Thymus (tissue), 11 donors: ENCODE data around the gene TSPAN11. TPM values are rescaled to one million over a fixed set of nuclear protein-coding genes. Genes with fewer than 3 reads are reported as not detected.

Experiments used
- DNase-seq, 9 donors: peaks; one replicate each; pipeline ENCODE4 v3.0.0-alpha.2; 2013; ENCODE audit warnings: low spot score in 9 of 9, low read depth in 6 of 9, missing footprints in 1 of 9
- H3K27ac ChIP-seq, 2 donors: one replicate each; pipeline ENCODE4 v1.5.1; 2013; ENCODE audit warnings: control low read depth in 1 of 2, low read depth in 1 of 2, low read length in 1 of 2, mild to moderate bottlenecking in 1 of 2, moderate library complexity in 1 of 2
- H3K27me3 ChIP-seq, 2 donors: one replicate each; pipeline ENCODE4 v1.5.1; 2013; ENCODE audit warnings: low read length in 1 of 2; ENCODE audit not compliant: control insufficient read depth in 2 of 2, insufficient read depth in 1 of 2
- H3K36me3 ChIP-seq, 2 donors: one replicate each; pipeline ENCODE4 v1.5.1; 2013; ENCODE audit warnings: low read length in 1 of 2, mild to moderate bottlenecking in 1 of 2, moderate library complexity in 1 of 2; ENCODE audit not compliant: control insufficient read depth in 2 of 2, insufficient read depth in 2 of 2
- H3K4me1 ChIP-seq, 2 donors: one replicate each; pipeline ENCODE4 v1.5.1; 2013; ENCODE audit warnings: low read length in 2 of 2; ENCODE audit not compliant: control insufficient read depth in 2 of 2, insufficient read depth in 2 of 2
- H3K4me3 ChIP-seq, 2 donors: one replicate each; pipeline ENCODE4 v1.5.1; 2013; ENCODE audit warnings: low read length in 2 of 2, control low read depth in 1 of 2, mild to moderate bottlenecking in 1 of 2
- H3K9me3 ChIP-seq, 2 donors: one replicate each; pipeline ENCODE4 v1.5.1; 2013; ENCODE audit warnings: low read length in 1 of 2, mild to moderate bottlenecking in 1 of 2; ENCODE audit not compliant: control insufficient read depth in 2 of 2, insufficient read depth in 1 of 2
- WGBS: extraction: QIAGEN DNeasy Blood & Tissue Kit; methylation state at CpG from one replicate; pipeline ENCODE4 v1.1.7; 2013; 5-methylcytosine and 5-hydroxymethylcytosine counted together
- polyA plus RNA-seq: library from polyadenylated mRNA; stranded (reverse); fragments of 200-250 nt; gene quantifications from one replicate; pipeline ENCODE4 v1.2.3, GENCODE V29; 2013
- total RNA-seq: library from RNA; stranded (reverse); fragments of 120-200 nt; gene quantifications from one replicate; pipeline ENCODE4 v1.2.4, GENCODE V29; 2013
- donor health status: healthy.

TSPAN11 gene
- total and polyA plus RNA-seq, 2 donors = 0.21 to 0.85 TPM

GRCh38 chr12:30927222-30927611 is 669 bp downstream of the TSPAN11 start:
- 95% methylated on average over 7 of the region's 7 CpGs for WGBS
- Histone ChIP-seq H3K4me3 (no peak overlapping the region), H3K27ac (no peak overlapping the region), H3K27me3 (peaks cover 43 to 75% of the 10 kb centered on the region in 2 donors), H3K4me1 (peaks cover 4 to 9% of the 10 kb centered on the region in 2 donors), H3K9me3 (peaks cover 0 to 9% of the 10 kb centered on the region in 2 donors), H3K36me3 (no peaks in the 10 kb centered on the region)
- no peak for DNase-seq

GRCh38 chr12:30928356-30929244 is 2.1 kb downstream of the TSPAN11 start:
- Histone ChIP-seq H3K4me3 (no peak overlapping the region), H3K9me3 (peaks cover 0 to 9% of the 10 kb centered on the region in 2 donors), H3K36me3 (no peaks in the 10 kb centered on the region), H3K27ac (no peak overlapping the region), H3K27me3 (peaks cover 46 to 70% of the 10 kb centered on the region in 2 donors), H3K4me1 (peaks cover 4 to 9% of the 10 kb centered on the region in 2 donors)
- WGBS = 91% methylated on average over 12 of the region's 12 CpGs
- DNase-seq = no peak

- Histone ChIP-seq H3K36me3 (no peaks in the 10 kb centered on the region), H3K27me3 (peaks cover 40 to 60% of the 10 kb centered on the region in 2 donors), H3K27ac (no peak overlapping the region), H3K9me3 (peaks cover 0 to 9% of the 10 kb centered on the region in 2 donors), H3K4me3 (no peak overlapping the region), H3K4me1 (peaks cover 4 to 9% of the 10 kb centered on the region in 2 donors)
- WGBS = 80% methylated on average over 7 of the region's 7 CpGs
- DNase-seq = no peak
Measured at GRCh38 chr12:30930238-30930637, 3.7 kb downstream of the TSPAN11 start.

GRCh38 chr12:30930641-30931040 is 4.1 kb downstream of the TSPAN11 start:
- no peak for DNase-seq

GRCh38 chr12:30932881-30933280 is 6.3 kb downstream of the TSPAN11 start:
- no peak for DNase-seq
- Histone ChIP-seq H3K36me3 (no peaks in the 10 kb centered on the region), H3K4me3 (no peak overlapping the region), H3K27me3 (peaks cover 18 to 34% of the 10 kb centered on the region in 2 donors), H3K27ac (no peak overlapping the region), H3K9me3 (no peaks in the 10 kb centered on the region), H3K4me1 (no peaks in the 10 kb centered on the region)
- 93% methylated on average over 3 of the region's 3 CpGs for WGBS

More at GRCh38 chr12:30930641-30931040, 4.1 kb downstream of the TSPAN11 start:
- H3K36me3 ChIP-seq = no peaks in the 10 kb centered on the region
- H3K27me3 ChIP-seq = peaks cover 36 to 56% of the 10 kb centered on the region in 2 donors
- H3K4me3 ChIP-seq = no peak overlapping the region
- 86% methylated on average over 5 of the region's 5 CpGs for WGBS
- H3K9me3 ChIP-seq = peaks cover 0 to 6% of the 10 kb centered on the region in 2 donors
- peaks cover 4 to 9% of the 10 kb centered on the region in 2 donors for H3K4me1 ChIP-seq
- no peak overlapping the region for H3K27ac ChIP-seq

GRCh38 chr12:30934811-30935210 is 8.3 kb downstream of the TSPAN11 start:
- Histone ChIP-seq H3K9me3 (no peaks in the 10 kb centered on the region), H3K4me3 (no peak overlapping the region), H3K4me1 (no peaks in the 10 kb centered on the region), H3K36me3 (no peaks in the 10 kb centered on the region), H3K27me3 (peaks cover 6 to 21% of the 10 kb centered on the region in 2 donors), H3K27ac (no peak overlapping the region)
- DNase-seq = no peak
- WGBS = 97% methylated on average over 2 of the region's 2 CpGs

GRCh38 chr12:30936036-30936435 is 9.5 kb downstream of the TSPAN11 start:
- 47% methylated on average over 2 of the region's 2 CpGs for WGBS
- H3K27ac ChIP-seq = no peak overlapping the region

GRCh38 chr12:30939234-30939633 is 12.7 kb downstream of the TSPAN11 start:
- Histone ChIP-seq H3K4me1 (no peaks in the 10 kb centered on the region), H3K4me3 (no peak overlapping the region), H3K9me3 (no peaks in the 10 kb centered on the region), H3K27ac (no peak overlapping the region), H3K27me3 (peaks cover 0 to 7% of the 10 kb centered on the region in 2 donors), H3K36me3 (no peaks in the 10 kb centered on the region)
- no peak for DNase-seq
- 94% methylated on average over 4 of the region's 4 CpGs for WGBS

More at GRCh38 chr12:30936036-30936435, 9.5 kb downstream of the TSPAN11 start:
- Histone ChIP-seq H3K9me3 (no peaks in the 10 kb centered on the region), H3K4me1 (no peaks in the 10 kb centered on the region), H3K27me3 (peaks cover 4 to 12% of the 10 kb centered on the region in 2 donors), H3K36me3 (no peaks in the 10 kb centered on the region), H3K4me3 (no peak overlapping the region)
- no peak for DNase-seq

GRCh38 chr12:30942486-30942885 is 15.9 kb downstream of the TSPAN11 start:
- H3K4me1 ChIP-seq = no peaks in the 10 kb centered on the region
- peaks cover 0 to 7% of the 10 kb centered on the region in 2 donors for H3K9me3 ChIP-seq
- no peak overlapping the region for H3K4me3 ChIP-seq
- no peaks in the 10 kb centered on the region for H3K36me3 ChIP-seq
- WGBS = 83% methylated on average over 1 of the region's 1 CpG
- no peak for DNase-seq
- no peak overlapping the region for H3K27ac ChIP-seq
- H3K27me3 ChIP-seq = peaks cover 0 to 10% of the 10 kb centered on the region in 2 donors
